Measurements from ENCODE around the gene IQCE. TPM values are rescaled to one million over a fixed set of nuclear protein-coding genes. Genes with fewer than 3 reads are reported as not detected.

IQCE gene
- total RNA-seq, 4 donors from 2014 or later, result 16.8 to 46.9 (median 26.9) TPM

GRCh38 chr7:2601907-2602306, 43.1 kb downstream of the IQCE start:
- no peak overlapping the region for H3K27ac ChIP-seq
- no peak overlapping the region for H3K4me3 ChIP-seq
- no peaks in the 10 kb centered on the region for H3K27me3 ChIP-seq
- WGBS, 2 donors, result 89 to 92% methylated on average over 11 of the region's 11 CpGs
- no peak for TF ChIP-seq POLR2A (IDR thresholded peaks at IDR 0.05)
- no peak for TF ChIP-seq CTCF (IDR thresholded peaks at IDR 0.05)
- no peak for TF ChIP-seq EP300 (IDR thresholded peaks at IDR 0.05)
- peaks cover 0 to 86% (median 8%) of the 10 kb centered on the region in 3 donors for H3K36me3 ChIP-seq
- H3K9me3 ChIP-seq, result no peaks in the 10 kb centered on the region
- peaks cover 0 to 8% (median 0%) of the 10 kb centered on the region in 4 donors for H3K4me1 ChIP-seq
- DNase-seq (ENCODE audit: low spot score in 2 of 2), result no peak

DNA sequence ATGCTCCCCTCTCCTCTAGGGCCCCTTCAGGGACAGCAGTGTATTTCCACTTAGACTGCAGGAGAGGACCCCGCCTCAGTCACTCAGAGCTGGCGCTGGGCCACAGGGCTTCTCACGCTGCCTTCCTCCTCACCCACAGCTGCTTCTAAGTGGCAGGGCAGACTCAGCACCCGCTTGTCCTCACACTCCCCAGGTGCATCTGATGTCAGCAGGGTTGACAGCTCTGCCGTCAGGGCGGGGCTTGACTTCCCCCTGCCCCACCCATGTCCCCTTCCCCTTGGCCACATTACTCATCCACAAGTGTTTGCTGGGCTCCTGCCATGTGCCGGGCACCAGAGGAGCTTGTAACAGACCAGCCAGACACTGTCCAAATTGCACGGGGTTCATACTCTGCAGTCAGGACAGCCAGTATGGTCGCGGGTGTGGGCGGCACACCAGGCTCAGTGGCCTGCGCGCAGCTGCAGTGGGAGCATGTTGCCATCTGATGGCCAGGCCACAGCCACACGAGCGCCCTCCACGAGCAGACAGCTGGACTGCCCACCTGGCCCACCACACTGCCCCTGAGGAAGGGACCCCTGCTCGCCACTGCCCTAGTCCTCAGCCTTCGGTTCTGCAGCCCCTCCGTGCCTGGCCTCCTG, 43.7 kb downstream of the IQCE start:
- no peak for DNase-seq (ENCODE audit: low spot score in 2 of 2)
- 80 to 84% methylated on average over 11 to 13 of the region's 19 CpGs for WGBS, 2 donors
- H3K9me3 ChIP-seq, result no peaks in the 10 kb centered on the region
- no peaks in the 10 kb centered on the region for H3K27me3 ChIP-seq
- H3K27ac ChIP-seq, result no peak overlapping the region
- H3K36me3 ChIP-seq, result peaks cover 0 to 86% (median 8%) of the 10 kb centered on the region in 3 donors
- no peak overlapping the region for H3K4me3 ChIP-seq
- TF ChIP-seq CTCF (IDR thresholded peaks at IDR 0.05) (no peak), EP300 (IDR thresholded peaks at IDR 0.05) (no peak), POLR2A (IDR thresholded peaks at IDR 0.05) (no peak)
- peaks cover 0 to 13% (median 0%) of the 10 kb centered on the region in 4 donors for H3K4me1 ChIP-seq

- Histone ChIP-seq H3K4me1 (peaks cover 0 to 20% (median 0%) of the 10 kb centered on the region in 4 donors), H3K4me3 (no peak overlapping the region), H3K36me3 (peaks cover 0 to 82% (median 8%) of the 10 kb centered on the region in 3 donors), H3K27me3 (no peaks in the 10 kb centered on the region), H3K27ac (no peak overlapping the region), H3K9me3 (no peaks in the 10 kb centered on the region)
- DNase-seq (ENCODE audit: low spot score in 2 of 2), result no peak
- TF ChIP-seq EP300 (IDR thresholded peaks at IDR 0.05), result no peak
- 83 to 87% methylated on average over 35 of the region's 35 CpGs for WGBS, 2 donors
Observed at GRCh38 chr7:2603044-2603965, 44.5 kb downstream of the IQCE start.

DNA sequence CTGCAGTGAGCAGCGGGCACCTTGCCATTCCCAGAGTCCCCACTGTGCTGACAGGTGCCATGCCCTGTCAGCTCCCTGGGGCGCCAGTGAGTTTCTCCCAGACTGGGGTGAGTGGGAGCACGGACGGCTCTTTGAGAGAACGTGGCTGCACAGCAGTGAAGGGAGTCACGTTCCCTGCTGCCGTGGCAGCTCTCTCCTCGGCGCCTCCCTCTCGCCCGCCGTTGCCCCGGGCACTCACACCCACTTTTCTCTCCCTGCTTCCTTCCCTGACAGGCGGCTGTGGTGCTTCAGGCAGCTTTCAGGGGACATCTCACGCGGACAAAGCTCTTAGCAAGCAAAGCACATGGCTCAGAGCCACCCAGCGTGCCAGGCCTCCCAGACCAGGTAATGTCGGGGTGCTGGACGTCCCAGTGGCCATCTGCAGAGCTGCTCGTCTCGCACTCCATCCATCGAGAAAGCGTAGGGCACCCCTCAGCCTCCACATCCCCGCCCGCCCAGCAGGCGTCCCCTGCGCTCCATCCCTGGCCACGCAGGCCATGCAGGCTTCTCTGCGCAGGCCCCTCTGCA, 45.9 kb downstream of the IQCE start:
- Histone ChIP-seq H3K36me3 (peaks cover 0 to 70% (median 8%) of the 10 kb centered on the region in 3 donors), H3K4me3 (no peak overlapping the region), H3K27me3 (no peaks in the 10 kb centered on the region), H3K9me3 (no peaks in the 10 kb centered on the region), H3K4me1 (peaks cover 0 to 31% (median 0%) of the 10 kb centered on the region in 4 donors), H3K27ac (no peak overlapping the region)
- 94 to 95% methylated on average over 18 to 29 of the region's 29 CpGs for WGBS, 2 donors
- DNase-seq (ENCODE audit: low spot score in 2 of 2), result no peak
- no peak for TF ChIP-seq EP300 (IDR thresholded peaks at IDR 0.05)
- TF ChIP-seq CTCF (IDR thresholded peaks at IDR 0.05), result no peak
- no peak for TF ChIP-seq POLR2A (IDR thresholded peaks at IDR 0.05)

DNA sequence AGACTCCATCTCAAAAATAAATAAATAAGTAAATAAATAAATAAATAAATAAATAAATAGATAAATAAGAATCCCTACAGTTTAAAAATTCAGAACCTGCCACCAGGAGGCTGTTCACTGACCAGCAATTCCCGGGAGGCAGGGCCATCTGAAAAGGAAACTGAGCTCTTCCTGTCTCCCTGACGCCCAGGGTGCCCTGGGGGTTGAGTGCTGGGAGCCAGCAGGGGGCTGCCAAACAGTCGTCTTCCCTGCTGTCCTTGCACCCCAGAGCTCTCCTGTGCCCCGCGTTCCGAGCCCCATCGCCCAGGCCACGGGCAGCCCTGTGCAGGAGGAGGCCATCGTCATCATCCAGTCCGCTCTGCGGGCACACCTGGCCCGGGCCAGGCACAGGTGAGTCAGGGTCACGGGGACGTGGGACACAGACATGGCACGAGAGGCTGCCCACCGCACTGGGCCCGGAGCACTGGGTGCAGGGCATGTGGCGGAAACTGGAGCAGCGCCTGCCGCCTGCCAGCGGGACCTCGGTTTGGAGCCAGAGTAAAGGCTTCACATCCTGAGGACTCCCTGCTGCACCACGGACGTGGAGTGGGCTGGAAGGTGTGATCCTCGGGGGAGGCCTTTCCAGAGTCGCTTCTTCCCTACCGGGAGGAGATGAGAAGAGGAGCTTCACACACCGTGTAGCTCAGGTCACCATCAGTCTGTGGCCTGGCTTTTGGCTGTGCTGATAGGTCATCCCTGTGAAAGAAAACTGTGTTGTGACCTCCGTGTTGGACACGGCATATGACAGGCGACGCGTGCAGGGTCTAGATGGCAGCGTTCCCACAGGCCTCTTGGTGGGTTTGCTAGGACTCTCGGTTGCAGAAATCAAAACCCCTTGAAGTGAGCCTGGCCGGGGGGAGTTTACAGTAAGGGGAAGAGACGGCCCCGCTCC, 47.1 kb downstream of the IQCE start:
- Histone ChIP-seq H3K4me1 (peaks cover 0 to 31% (median 0%) of the 10 kb centered on the region in 4 donors), H3K27ac (no peak overlapping the region), H3K27me3 (no peaks in the 10 kb centered on the region), H3K36me3 (peaks cover 0 to 70% (median 8%) of the 10 kb centered on the region in 3 donors), H3K4me3 (no peak overlapping the region), H3K9me3 (no peaks in the 10 kb centered on the region)
- no peak for TF ChIP-seq CTCF (IDR thresholded peaks at IDR 0.05)
- TF ChIP-seq POLR2A (IDR thresholded peaks at IDR 0.05), result no peak
- TF ChIP-seq EP300 (IDR thresholded peaks at IDR 0.05), result no peak
- DNase-seq (ENCODE audit: low spot score in 2 of 2), result no peak
- WGBS, 2 donors, result 87 to 91% methylated on average over 33 to 38 of the region's 38 CpGs
